ENCODE data around the gene VPS4A.
"Not testable (repeated sequence)": the region's sequence is repeated elsewhere in the genome, so short reads cannot be mapped to it uniquely, and the experiment has no call there.

VPS4A gene

GRCh38 chr16:69349536-69349935 lies 38.4 kb downstream of the VPS4A start:
- H3K79me2 ChIP-seq: no peaks in the 10 kb centered on the region
- no peak overlapping the region for H3K4me2 ChIP-seq (ENCODE audit: low read length)
- H3K9ac ChIP-seq: no peak overlapping the region
- no peak overlapping the region for H3K4me3 ChIP-seq (ENCODE audit: low read depth, low read length)
- TF ChIP-seq, protein P1, sequence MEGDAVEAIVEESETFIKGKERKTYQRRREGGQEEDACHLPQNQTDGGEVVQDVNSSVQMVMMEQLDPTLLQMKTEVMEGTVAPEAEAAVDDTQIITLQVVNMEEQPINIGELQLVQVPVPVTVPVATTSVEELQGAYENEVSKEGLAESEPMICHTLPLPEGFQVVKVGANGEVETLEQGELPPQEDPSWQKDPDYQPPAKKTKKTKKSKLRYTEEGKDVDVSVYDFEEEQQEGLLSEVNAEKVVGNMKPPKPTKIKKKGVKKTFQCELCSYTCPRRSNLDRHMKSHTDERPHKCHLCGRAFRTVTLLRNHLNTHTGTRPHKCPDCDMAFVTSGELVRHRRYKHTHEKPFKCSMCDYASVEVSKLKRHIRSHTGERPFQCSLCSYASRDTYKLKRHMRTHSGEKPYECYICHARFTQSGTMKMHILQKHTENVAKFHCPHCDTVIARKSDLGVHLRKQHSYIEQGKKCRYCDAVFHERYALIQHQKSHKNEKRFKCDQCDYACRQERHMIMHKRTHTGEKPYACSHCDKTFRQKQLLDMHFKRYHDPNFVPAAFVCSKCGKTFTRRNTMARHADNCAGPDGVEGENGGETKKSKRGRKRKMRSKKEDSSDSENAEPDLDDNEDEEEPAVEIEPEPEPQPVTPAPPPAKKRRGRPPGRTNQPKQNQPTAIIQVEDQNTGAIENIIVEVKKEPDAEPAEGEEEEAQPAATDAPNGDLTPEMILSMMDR (IDR thresholded peaks at IDR 0.05): no peak
- H3K27me3 ChIP-seq (ENCODE audit: control insufficient read depth, insufficient read depth, low read length): no peaks in the 10 kb centered on the region
- no peaks in the 10 kb centered on the region for H3K4me1 ChIP-seq
- H3K36me3 ChIP-seq (ENCODE audit: control insufficient read depth, insufficient read depth, low read length): no peaks in the 10 kb centered on the region
- no peaks in the 10 kb centered on the region for H3K9me3 ChIP-seq (ENCODE audit: control insufficient read depth, low read length)
- H3K27ac ChIP-seq: no peak overlapping the region
- H2AFZ ChIP-seq: no peak overlapping the region

GRCh38 chr16:69350536-69351133 lies 39.5 kb downstream of the VPS4A start:
- Histone ChIP-seq H3K36me3 (ENCODE audit: control insufficient read depth, insufficient read depth, low read length) (no peaks in the 10 kb centered on the region), H3K27me3 (ENCODE audit: control insufficient read depth, insufficient read depth, low read length) (no peaks in the 10 kb centered on the region), H3K27ac (no peak overlapping the region), H3K4me2 (ENCODE audit: low read length) (no peak overlapping the region), H3K4me3 (ENCODE audit: low read depth, low read length) (no peak overlapping the region), H3K9me3 (ENCODE audit: control insufficient read depth, low read length) (no peaks in the 10 kb centered on the region), H3K79me2 (no peaks in the 10 kb centered on the region), H3K4me1 (no peaks in the 10 kb centered on the region), H2AFZ (no peak overlapping the region), H3K9ac (no peak overlapping the region)
- TF ChIP-seq, protein P1 (IDR thresholded peaks at IDR 0.05): no peak

DNA sequence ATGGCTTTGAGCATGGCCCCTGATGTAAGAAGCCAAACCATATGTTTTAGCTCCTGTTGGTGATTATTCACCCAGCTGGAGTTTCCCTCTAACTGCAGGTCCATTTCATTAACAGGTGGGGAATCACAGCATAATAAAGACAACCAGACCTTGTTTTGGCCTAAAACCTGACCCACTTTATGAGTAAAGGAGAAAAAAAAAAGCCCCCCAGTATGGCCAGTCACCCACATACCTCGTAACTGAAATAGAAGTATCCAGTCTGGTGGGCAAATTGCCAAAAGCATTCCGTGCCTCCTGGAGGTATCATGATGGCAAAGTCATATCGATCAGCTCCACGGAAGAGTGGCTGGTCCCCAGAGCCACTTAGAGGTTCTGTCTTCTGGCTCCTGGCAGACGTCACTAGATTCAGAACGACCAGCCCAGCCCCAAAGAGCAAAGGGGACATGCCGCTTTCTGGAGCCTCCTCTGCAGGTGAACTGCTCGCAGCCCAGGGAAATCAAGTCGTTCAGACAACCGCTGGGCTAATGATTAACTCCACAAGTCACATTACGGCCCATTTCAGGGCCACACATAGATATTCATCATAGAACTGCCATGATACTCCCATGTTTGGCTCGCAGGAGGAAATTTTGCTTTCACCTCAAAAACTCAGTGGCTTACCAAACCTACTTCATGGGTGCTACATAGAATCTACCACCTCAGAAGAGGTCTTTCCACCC lies 40.3 kb downstream of the VPS4A start, which contains the start of gene TMED6:
TMED6 (minus strand) TSS at position 478 of the 719 bp plus-strand sequence; CDS start at position 445, 33 bp downstream.
- no peaks in the 10 kb centered on the region for H3K36me3 ChIP-seq (ENCODE audit: control insufficient read depth, insufficient read depth, low read length)
- H3K4me3 ChIP-seq (ENCODE audit: low read depth, low read length): no peak within 1 kb of the TSS

GRCh38 chr16:69360070-69360469 lies 48.9 kb downstream of the VPS4A start:
- not testable (repeated sequence) for H3K9me3 ChIP-seq (ENCODE audit: control insufficient read depth, low read length); H3K36me3 ChIP-seq (ENCODE audit: control insufficient read depth, insufficient read depth, low read length); H3K9ac ChIP-seq; H3K27me3 ChIP-seq (ENCODE audit: control insufficient read depth, insufficient read depth, low read length); H2AFZ ChIP-seq; H3K79me2 ChIP-seq; H3K4me3 ChIP-seq (ENCODE audit: low read depth, low read length); H3K4me1 ChIP-seq; H3K4me2 ChIP-seq (ENCODE audit: low read length); H3K27ac ChIP-seq

More for the DNA sequence above, 40.3 kb downstream of the VPS4A start, which contains the start of gene TMED6:
- Histone ChIP-seq H3K4me2 (ENCODE audit: low read length) (no peak within 1 kb of the TSS), H3K27ac (no peak within 1 kb of the TSS), H3K4me1 (no peaks in the 10 kb centered on the region), H3K9me3 (ENCODE audit: control insufficient read depth, low read length) (no peaks in the 10 kb centered on the region), H3K79me2 (no peaks in the 10 kb centered on the region), H3K27me3 (ENCODE audit: control insufficient read depth, insufficient read depth, low read length) (no peaks in the 10 kb centered on the region), H3K9ac (no peak within 1 kb of the TSS), H2AFZ (no peak within 1 kb of the TSS)
- TF ChIP-seq, protein P1 (IDR thresholded peaks at IDR 0.05): no peak

GRCh38 chr16:69363281-69363717 lies 52.1 kb downstream of the VPS4A start:
- no peak overlapping the region for H3K27ac ChIP-seq
- no peak overlapping the region for H3K9ac ChIP-seq
- TF ChIP-seq, protein P1 (IDR thresholded peaks at IDR 0.05): no peak
- H2AFZ ChIP-seq: no peak overlapping the region
- no peak overlapping the region for H3K4me3 ChIP-seq (ENCODE audit: low read depth, low read length)
- no peaks in the 10 kb centered on the region for H3K27me3 ChIP-seq (ENCODE audit: control insufficient read depth, insufficient read depth, low read length)
- H3K9me3 ChIP-seq (ENCODE audit: control insufficient read depth, low read length): no peaks in the 10 kb centered on the region
- no peaks in the 10 kb centered on the region for H3K36me3 ChIP-seq (ENCODE audit: control insufficient read depth, insufficient read depth, low read length)
- H3K4me2 ChIP-seq (ENCODE audit: low read length): no peak overlapping the region
- no peaks in the 10 kb centered on the region for H3K4me1 ChIP-seq
- H3K79me2 ChIP-seq: peaks cover 5% of the 10 kb centered on the region
